ENCODE measurements around the gene SYPL2.

DNA sequence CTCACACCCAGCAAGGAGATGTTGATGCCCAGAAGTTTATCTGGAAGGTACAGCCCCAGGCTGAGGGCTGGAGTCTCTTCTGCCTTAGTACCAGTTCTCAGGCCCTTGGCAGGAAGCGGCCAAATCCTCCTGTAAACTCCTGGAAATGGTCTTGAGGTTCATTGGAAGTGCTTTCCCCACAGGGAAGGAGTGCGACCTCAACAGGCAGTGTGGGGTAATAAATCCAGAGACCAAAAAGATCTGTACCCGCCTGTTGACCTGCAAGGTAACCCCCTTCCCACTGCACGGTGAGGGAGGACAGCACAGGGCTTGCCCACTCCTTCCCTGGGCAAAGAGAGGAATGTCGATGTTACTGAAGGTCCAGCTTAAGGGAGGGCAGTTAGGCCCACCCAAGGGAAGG lies 21.9 kb downstream of the SYPL2 start:
- TF ChIP-seq CTCF (IDR thresholded peaks at IDR 0.05) = no peak
- TF ChIP-seq EZH2 (IDR thresholded peaks at IDR 0.05; ENCODE audit: borderline replicate concordance, insufficient read depth, low read depth, low read length, poor library complexity, severe bottlenecking) = no peak

Measured in B cell (primary cell).